ENCODE results near the gene GJC2. TPM values are rescaled to one million over a fixed set of nuclear protein-coding genes. Genes with fewer than 3 reads are reported as not detected.

The GJC2 gene
- total and polyA plus RNA-seq, 4 donors, result 1.5 to 6.7 (median 2.6) TPM

GRCh38 chr1:228142701-228143136 is 7.0 kb upstream of the GJC2 start:
- H3K27me3 ChIP-seq (ENCODE audit: control insufficient read depth in 3 of 3, insufficient read depth in 3 of 3, low read length in 2 of 3), result no peaks in the 10 kb centered on the region
- no peak for TF ChIP-seq CTCF (IDR thresholded peaks at IDR 0.05; ENCODE audit: control extremely low read depth, extremely low read depth)
- H3K27ac ChIP-seq (ENCODE audit: low read depth in 1 of 2, low read length in 1 of 2), result peak overlapping the region in 1 of 2 donors; percentile 79
- H3K36me3 ChIP-seq (ENCODE audit: control insufficient read depth in 4 of 4, insufficient read depth in 4 of 4, low read length in 4 of 4), result peaks cover 0 to 37% (median 3%) of the 10 kb centered on the region in 4 donors
- DNase-seq (no peak), ATAC-seq (ENCODE audit: insufficient read depth, low FRiP score) (no peak)
- H3K4me3 ChIP-seq, result no peak overlapping the region
- no peaks in the 10 kb centered on the region for H3K9me3 ChIP-seq (ENCODE audit: control insufficient read depth in 4 of 4, insufficient read depth in 3 of 4, low read length in 3 of 4)
- H3K4me1 ChIP-seq (ENCODE audit: control insufficient read depth in 5 of 5, insufficient read depth in 5 of 5, low read length in 5 of 5), result peaks cover 0 to 36% (median 6%) of the 10 kb centered on the region in 5 donors
- no peak overlapping the region for H3K9ac ChIP-seq (ENCODE audit: insufficient read depth in 1 of 2, low read length in 2 of 2)
- WGBS, 2 donors, result 75 to 80% methylated on average over 11 of the region's 11 CpGs

GRCh38 chr1:228143480-228144192 is 6.1 kb upstream of the GJC2 start:
- H3K36me3 ChIP-seq (ENCODE audit: control insufficient read depth in 4 of 4, insufficient read depth in 4 of 4, low read length in 4 of 4), result peaks cover 0 to 45% (median 3%) of the 10 kb centered on the region in 4 donors
- H3K27ac ChIP-seq (ENCODE audit: low read depth in 1 of 2, low read length in 1 of 2), result no peak overlapping the region
- no peak for ATAC-seq (ENCODE audit: insufficient read depth, low FRiP score)
- TF ChIP-seq CTCF (IDR thresholded peaks at IDR 0.05; ENCODE audit: control extremely low read depth, extremely low read depth), result no peak
- no peaks in the 10 kb centered on the region for H3K9me3 ChIP-seq (ENCODE audit: control insufficient read depth in 4 of 4, insufficient read depth in 3 of 4, low read length in 3 of 4)
- H3K4me3 ChIP-seq, result no peak overlapping the region
- H3K4me1 ChIP-seq (ENCODE audit: control insufficient read depth in 5 of 5, insufficient read depth in 5 of 5, low read length in 5 of 5), result peaks cover 0 to 43% (median 6%) of the 10 kb centered on the region in 5 donors
- H3K27me3 ChIP-seq (ENCODE audit: control insufficient read depth in 3 of 3, insufficient read depth in 3 of 3, low read length in 2 of 3), result no peaks in the 10 kb centered on the region
- no peak for DNase-seq
- 86 to 91% methylated on average over 12 of the region's 12 CpGs for WGBS, 2 donors
- H3K9ac ChIP-seq (ENCODE audit: insufficient read depth in 1 of 2, low read length in 2 of 2), result no peak overlapping the region

GRCh38 chr1:228144193-228144992 is 5.3 kb upstream of the GJC2 start:
- peaks cover 0 to 49% (median 12%) of the 10 kb centered on the region in 5 donors for H3K4me1 ChIP-seq (ENCODE audit: control insufficient read depth in 5 of 5, insufficient read depth in 5 of 5, low read length in 5 of 5)
- WGBS, 2 donors, result 85 to 87% methylated on average over 16 of the region's 16 CpGs
- H3K27me3 ChIP-seq (ENCODE audit: control insufficient read depth in 3 of 3, insufficient read depth in 3 of 3, low read length in 2 of 3), result no peaks in the 10 kb centered on the region
- no peak for ATAC-seq (ENCODE audit: insufficient read depth, low FRiP score)
- peaks cover 0 to 52% (median 3%) of the 10 kb centered on the region in 4 donors for H3K36me3 ChIP-seq (ENCODE audit: control insufficient read depth in 4 of 4, insufficient read depth in 4 of 4, low read length in 4 of 4)
- H3K9ac ChIP-seq (ENCODE audit: insufficient read depth in 1 of 2, low read length in 2 of 2), result no peak overlapping the region
- no peak overlapping the region for H3K4me3 ChIP-seq
- no peak overlapping the region for H3K27ac ChIP-seq (ENCODE audit: low read depth in 1 of 2, low read length in 1 of 2)
- no peaks in the 10 kb centered on the region for H3K9me3 ChIP-seq (ENCODE audit: control insufficient read depth in 4 of 4, insufficient read depth in 3 of 4, low read length in 3 of 4)
- no peak for DNase-seq
- no peak for TF ChIP-seq CTCF (IDR thresholded peaks at IDR 0.05; ENCODE audit: control extremely low read depth, extremely low read depth)

All from lung (tissue), 12 donors.